ENCODE measurements around the gene FURIN.

GRCh38 chr15:90911302-90911623 lies 42.9 kb downstream of the FURIN start:
- TF ChIP-seq, protein P1, sequence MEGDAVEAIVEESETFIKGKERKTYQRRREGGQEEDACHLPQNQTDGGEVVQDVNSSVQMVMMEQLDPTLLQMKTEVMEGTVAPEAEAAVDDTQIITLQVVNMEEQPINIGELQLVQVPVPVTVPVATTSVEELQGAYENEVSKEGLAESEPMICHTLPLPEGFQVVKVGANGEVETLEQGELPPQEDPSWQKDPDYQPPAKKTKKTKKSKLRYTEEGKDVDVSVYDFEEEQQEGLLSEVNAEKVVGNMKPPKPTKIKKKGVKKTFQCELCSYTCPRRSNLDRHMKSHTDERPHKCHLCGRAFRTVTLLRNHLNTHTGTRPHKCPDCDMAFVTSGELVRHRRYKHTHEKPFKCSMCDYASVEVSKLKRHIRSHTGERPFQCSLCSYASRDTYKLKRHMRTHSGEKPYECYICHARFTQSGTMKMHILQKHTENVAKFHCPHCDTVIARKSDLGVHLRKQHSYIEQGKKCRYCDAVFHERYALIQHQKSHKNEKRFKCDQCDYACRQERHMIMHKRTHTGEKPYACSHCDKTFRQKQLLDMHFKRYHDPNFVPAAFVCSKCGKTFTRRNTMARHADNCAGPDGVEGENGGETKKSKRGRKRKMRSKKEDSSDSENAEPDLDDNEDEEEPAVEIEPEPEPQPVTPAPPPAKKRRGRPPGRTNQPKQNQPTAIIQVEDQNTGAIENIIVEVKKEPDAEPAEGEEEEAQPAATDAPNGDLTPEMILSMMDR (IDR thresholded peaks at IDR 0.05): no peak
- TF ChIP-seq EZH2phosphoT487 (IDR thresholded peaks at IDR 0.05): no peak
